HEK293T (cell line): Measurements from ENCODE around the gene ELOA.
"Not testable (repeated sequence)": the region's sequence is repeated elsewhere in the genome, so short reads cannot be mapped to it uniquely, and the experiment has no call there.

Source experiments
- CTCF ChIA-PET: fragments of 350-600 bp; formaldehyde crosslinking; extraction: SDS; loops from one replicate; lab custom pipeline; 2021; ENCODE audit warnings: antibody characterized with exemption, inconsistent platforms; lab: Yijun Ruan, JAX
- POLR2A ChIA-PET: fragments of 350-600 bp; formaldehyde crosslinking; extraction: SDS; loops from one replicate; lab custom pipeline; 2020; ENCODE audit warnings: antibody characterized with exemption, inconsistent platforms; lab: Yijun Ruan, JAX
- DNase-seq: peaks from one replicate; pipeline ENCODE4 v3.0.0; 2012; ENCODE audit warnings: mixed read lengths; ENCODE audit errors: extremely low spot score
- ARNT ChIP-seq: fragments of 450-650 bp; IDR thresholded peaks from 2 replicates; pipeline ENCODE4 v1.6.1; 2017; ENCODE audit warnings: mild to moderate bottlenecking
- BHLHE40 ChIP-seq: fragments of 450-650 bp; IDR thresholded peaks from 2 replicates; pipeline ENCODE4 v1.6.1; 2016; ENCODE audit warnings: mild to moderate bottlenecking, moderate library complexity, borderline replicate concordance
- CTBP1 ChIP-seq: fragments of 450-650 bp; IDR thresholded peaks from 2 replicates; pipeline ENCODE4 v1.6.1; 2016; ENCODE audit warnings: borderline replicate concordance
- ELF4 ChIP-seq: fragments of 450-650 bp; IDR thresholded peaks from 2 replicates; pipeline ENCODE4 v1.6.1; 2017; ENCODE audit warnings: antibody characterized with exemption
- FOXA1 ChIP-seq: fragments of 450-650 bp; IDR thresholded peaks from 2 replicates; pipeline ENCODE4 v1.6.1; 2016; ENCODE audit warnings: mild to moderate bottlenecking
- FOXK2 ChIP-seq: fragments of 450-650 bp; IDR thresholded peaks from 2 replicates; pipeline ENCODE4 v1.6.1; 2016; ENCODE audit warnings: mild to moderate bottlenecking
- FOXM1 ChIP-seq: fragments of 450-650 bp; IDR thresholded peaks from 2 replicates; pipeline ENCODE4 v1.6.1; 2017; ENCODE audit warnings: mild to moderate bottlenecking, borderline replicate concordance
- HDGF ChIP-seq: fragments of 450-650 bp; IDR thresholded peaks from 2 replicates; pipeline ENCODE4 v1.6.1; 2017; ENCODE audit warnings: antibody characterized with exemption, borderline replicate concordance
- L3MBTL2 ChIP-seq: fragments of 450-650 bp; conservative IDR thresholded peaks from 2 replicates; pipeline ENCODE4 v1.6.1; 2016; ENCODE audit warnings: mild to moderate bottlenecking
- LEF1 ChIP-seq: fragments of 450-650 bp; IDR thresholded peaks from 2 replicates; pipeline ENCODE4 v1.6.1; 2017; ENCODE audit warnings: mild to moderate bottlenecking, borderline replicate concordance
- NFRKB ChIP-seq: fragments of 450-650 bp; IDR thresholded peaks from 2 replicates; pipeline ENCODE4 v1.6.1; 2016; ENCODE audit warnings: mild to moderate bottlenecking, moderate library complexity
- PKNOX1 ChIP-seq: fragments of 450-650 bp; IDR thresholded peaks from 2 replicates; pipeline ENCODE4 v1.6.1; 2016
- SP1 ChIP-seq: fragments of 450-650 bp; IDR thresholded peaks from 2 replicates; pipeline ENCODE4 v1.6.1; 2017
- SUZ12 ChIP-seq: fragments of 450-650 bp; IDR thresholded peaks from 2 replicates; pipeline ENCODE4 v1.6.1; 2016; ENCODE audit warnings: mild to moderate bottlenecking
- TARDBP ChIP-seq: fragments of 450-650 bp; IDR thresholded peaks from 2 replicates; pipeline ENCODE4 v1.6.1; 2016
- ZNF384 ChIP-seq: fragments of 450-650 bp; IDR thresholded peaks from 2 replicates; pipeline ENCODE4 v1.6.1; 2016

ELOA gene

GRCh38 chr1:23732363-23733224 lies 10.7 kb upstream of the ELOA start:
- TF ChIP-seq L3MBTL2 (no peak), TARDBP (no peak), ARNT (no peak), LEF1 (no peak), FOXA1 (no peak)
- no peak for DNase-seq
- ChIA-PET CTCF (interaction anchor here (1.1 kb wide), 1 partner anchor 66 kb away, joined by 5 read pairs; no protein-coding TSS in a partner anchor), POLR2A (no interaction called here)

- POLR2A ChIA-PET, DNase-seq: not testable (repeated sequence)
- CTCF ChIA-PET, result interaction anchor here (1.1 kb wide), 1 partner anchor 65 kb away, joined by 5 read pairs; no protein-coding TSS in a partner anchor
Measured at GRCh38 chr1:23733281-23733680, 10.0 kb upstream of the ELOA start.

- POLR2A ChIA-PET, result no interaction called here
- DNase-seq, result no peak
- CTCF ChIA-PET, result no interaction called here
Measured at GRCh38 chr1:23736437-23737134, 6.7 kb upstream of the ELOA start.

GRCh38 chr1:23741609-23742008 lies 1.7 kb upstream of the ELOA start:
- TF ChIP-seq FOXA1 (no peak), SP1 (no peak), ELF4 (no peak), HDGF (no peak), NFRKB (no peak), SUZ12 (no peak), PKNOX1 (no peak), LEF1 (no peak), ZNF384 (no peak), ARNT (no peak), CTBP1 (no peak), BHLHE40 (no peak)
- CTCF ChIA-PET, result no interaction called here

More at GRCh38 chr1:23736437-23737134, 6.7 kb upstream of the ELOA start:
- TF ChIP-seq PKNOX1, result no peak
- TF ChIP-seq CTBP1, result no peak
- TF ChIP-seq SUZ12, result no peak
- TF ChIP-seq ARNT, result no peak
- TF ChIP-seq NFRKB, result no peak
- no peak for TF ChIP-seq FOXK2
- TF ChIP-seq ZNF384, result no peak
- TF ChIP-seq SP1, result no peak

GRCh38 chr1:23742670-23743286 lies 493 bp upstream of the ELOA start:
- POLR2A ChIA-PET, result interaction anchor here (0.6 to 2.6 kb wide), 14 partner anchors 8 to 428 kb away, joined by 3 to 21 read pairs (median 3); partner anchors contain the start of gene RPL11
- no peak for TF ChIP-seq NFRKB
- TF ChIP-seq ELF4, result no peak
- no peak for TF ChIP-seq FOXA1
- TF ChIP-seq SUZ12, result no peak
- no peak for TF ChIP-seq ZNF384
- no peak for TF ChIP-seq CTBP1
- TF ChIP-seq L3MBTL2, result no peak
- TF ChIP-seq FOXM1, result no peak
- TF ChIP-seq BHLHE40, result no peak
- no peak for TF ChIP-seq ARNT
- no peak for TF ChIP-seq SP1
- no peak for TF ChIP-seq LEF1
- no peak for TF ChIP-seq PKNOX1
- TF ChIP-seq HDGF, result no peak
- no peak for TF ChIP-seq FOXK2

More at GRCh38 chr1:23741609-23742008, 1.7 kb upstream of the ELOA start:
- POLR2A ChIA-PET, result no interaction called here
- no peak for DNase-seq

GRCh38 chr1:23745515-23745914 lies 2.2 kb downstream of the ELOA start:
- peak; percentile 59 for DNase-seq
- POLR2A ChIA-PET, result interaction anchor here (1.2 to 1.8 kb wide), 2 partner anchors 33 to 186 kb away, joined by 4 read pairs; partner anchors contain the start of gene PITHD1

More at GRCh38 chr1:23742670-23743286, 493 bp upstream of the ELOA start:
- DNase-seq, result no peak
- CTCF ChIA-PET, result interaction anchor here (0.5 kb wide), 1 partner anchor 469 kb away, joined by 3 read pairs; no protein-coding TSS in a partner anchor

More at GRCh38 chr1:23745515-23745914, 2.2 kb downstream of the ELOA start:
- CTCF ChIA-PET, result interaction anchor here (0.6 to 0.7 kb wide), 6 partner anchors 53 to 874 kb away, joined by 3 to 5 read pairs (median 4); no protein-coding TSS in a partner anchor
- TF ChIP-seq FOXM1 (no peak), L3MBTL2 (no peak), FOXK2 (no peak), ZNF384 (no peak), CTBP1 (no peak)
